ENCODE data around the gene HNRNPDL. TPM values are rescaled to one million over a fixed set of nuclear protein-coding genes. Genes with fewer than 3 reads are reported as not detected.
A peak's percentile ranks its signal among the peaks of the same experiment; 100 is the strongest.

Gene HNRNPDL
- total RNA-seq, 2 experiments from 2014 or later = 308 to 345 TPM

GRCh38 chr4:82433791-82434190 lies 3.5 kb upstream of the HNRNPDL start:
- CTCF ChIA-PET = interaction anchor here (1.0 kb wide), 1 partner anchor 9 kb away, joined by 3 read pairs; no protein-coding TSS in a partner anchor
- Mint-ChIP-seq H3K4me1 (peaks cover 64% of the 10 kb centered on the region), H3K4me3 (peak overlapping the region; percentile 7), H3K27me3 (no peaks in the 10 kb centered on the region), H3K9me3 (ENCODE audit: low read depth) (no peaks in the 10 kb centered on the region), H3K36me3 (ENCODE audit: low read depth) (peaks cover 63% of the 10 kb centered on the region), H3K27ac (peak overlapping the region; percentile 92)
- DNase-seq = no peak
- intact Hi-C loops (cut with DNase I, micrococcal nuclease) = loop anchor here (5.0 to 10.0 kb wide), 4 partner anchors 579 to 921 kb away; partner anchors contain the start of genes COQ2 (in 1 of the 2) and LIN54 (in 1 of the 2)
- peak; percentile 40 for ATAC-seq
- POLR2A ChIA-PET = interaction anchor here (0.7 to 2.0 kb wide), 3 partner anchors 10 to 962 kb away, joined by 3 to 8 read pairs (median 5); partner anchors contain the start of genes HNRNPD and RASGEF1B

- H3K9me3 Mint-ChIP-seq (ENCODE audit: low read depth) = no peaks in the 10 kb centered on the region
- CTCF ChIA-PET = no interaction called here
- H3K36me3 Mint-ChIP-seq (ENCODE audit: low read depth) = peaks cover 69% of the 10 kb centered on the region
- H3K4me1 Mint-ChIP-seq = peaks cover 52% of the 10 kb centered on the region
- no peak for DNase-seq
- no peak for ATAC-seq
- peak overlapping the region; percentile 79 for H3K27ac Mint-ChIP-seq
- no peaks in the 10 kb centered on the region for H3K27me3 Mint-ChIP-seq
- POLR2A ChIA-PET = interaction anchor here (0.7 kb wide), 1 partner anchor 20 kb away, joined by 4 read pairs; no protein-coding TSS in a partner anchor
- intact Hi-C loops (cut with DNase I, micrococcal nuclease) = loop anchor here (5.0 to 10.0 kb wide), 4 partner anchors 580 to 922 kb away; partner anchors contain the start of genes COQ2 (in 1 of the 2) and LIN54 (in 1 of the 2)
- H3K4me3 Mint-ChIP-seq = peak overlapping the region; percentile 94
Observed at GRCh38 chr4:82432596-82432995, 2.3 kb upstream of the HNRNPDL start.

GRCh38 chr4:82431831-82432230 lies 1.6 kb upstream of the HNRNPDL start:
- peaks cover 69% of the 10 kb centered on the region for H3K36me3 Mint-ChIP-seq (ENCODE audit: low read depth)
- DNase-seq (no peak), ATAC-seq (no peak)
- peak overlapping the region; percentile 94 for H3K4me3 Mint-ChIP-seq
- peak overlapping the region; percentile 79 for H3K27ac Mint-ChIP-seq
- no peaks in the 10 kb centered on the region for H3K27me3 Mint-ChIP-seq
- ChIA-PET CTCF (interaction anchor here (0.7 to 1.0 kb wide), 2 partner anchors 66 to 1025 kb away, joined by 3 read pairs; no protein-coding TSS in a partner anchor), POLR2A (interaction anchor here (0.8 to 1.4 kb wide), 2 partner anchors 58 to 147 kb away, joined by 3 to 6 read pairs; partner anchors contain the start of gene HNRNPD)
- peaks cover 49% of the 10 kb centered on the region for H3K4me1 Mint-ChIP-seq
- no peaks in the 10 kb centered on the region for H3K9me3 Mint-ChIP-seq (ENCODE audit: low read depth)
- intact Hi-C loops (cut with DNase I, micrococcal nuclease) = loop anchor here (2.0 to 10.0 kb wide), 5 partner anchors 469 to 923 kb away; partner anchors contain the start of genes COQ2 (in 1 of the 2), LIN54 (in 1 of the 2) and THAP9 (in 1 of the 2)

GRCh38 chr4:82430964-82431745 lies 893 bp upstream of the HNRNPDL start:
- CTCF ChIA-PET = interaction anchor here (0.7 to 1.0 kb wide), 4 partner anchors 57 to 1026 kb away, joined by 3 read pairs; partner anchors contain the start of gene HNRNPD
- Mint-ChIP-seq H3K9me3 (ENCODE audit: low read depth) (no peaks in the 10 kb centered on the region), H3K4me3 (peak overlapping the region; percentile 94), H3K27me3 (no peaks in the 10 kb centered on the region), H3K4me1 (peaks cover 49% of the 10 kb centered on the region), H3K27ac (peak overlapping the region; percentile 88), H3K36me3 (ENCODE audit: low read depth) (peaks cover 69% of the 10 kb centered on the region)
- intact Hi-C loops (cut with DNase I, micrococcal nuclease) = loop anchor here (1.0 to 10.0 kb wide), 11 partner anchors 57 to 1024 kb away; partner anchors contain the start of genes THAP9 (in 2 of the 2), COPS4 (in 1 of the 2), COQ2 (in 1 of the 2) and HELQ (in 1 of the 2)
- POLR2A ChIA-PET = interaction anchor here (0.8 to 1.4 kb wide), 2 partner anchors 57 to 146 kb away, joined by 3 to 6 read pairs; partner anchors contain the start of gene HNRNPD
- ATAC-seq (no peak), DNase-seq (peak; percentile 69)

GRCh38 chr4:82429728-82430192 lies 502 bp downstream of the HNRNPDL start:
- peaks cover 50% of the 10 kb centered on the region for H3K4me1 Mint-ChIP-seq
- ChIA-PET CTCF (interaction anchor here (0.7 to 2.4 kb wide), 15 partner anchors 9 to 78 kb away, joined by 3 to 14 read pairs (median 5); partner anchors contain the start of gene HNRNPD), POLR2A (interaction anchor here (0.7 to 2.6 kb wide), 12 partner anchors 10 to 605 kb away, joined by 3 to 38 read pairs (median 4); partner anchors contain the start of genes COPS4, HNRNPD and THAP9)
- peaks cover 73% of the 10 kb centered on the region for H3K36me3 Mint-ChIP-seq (ENCODE audit: low read depth)
- peak overlapping the region; percentile 99 for H3K27ac Mint-ChIP-seq
- ATAC-seq = no peak
- intact Hi-C loops (cut with DNase I, micrococcal nuclease) = loop anchor here (1.0 to 10.0 kb wide), 15 partner anchors 55 to 1026 kb away; partner anchors contain the start of genes THAP9 (in 2 of the 2), COPS4 (in 1 of the 2), COQ2 (in 1 of the 2) and HELQ (in 1 of the 2)
- H3K9me3 Mint-ChIP-seq (ENCODE audit: low read depth) = no peaks in the 10 kb centered on the region
- no peak for DNase-seq
- no peaks in the 10 kb centered on the region for H3K27me3 Mint-ChIP-seq
- peak overlapping the region; percentile 94 for H3K4me3 Mint-ChIP-seq

GRCh38 chr4:82428969-82429727 lies 1.1 kb downstream of the HNRNPDL start:
- ChIA-PET POLR2A (interaction anchor here (0.7 to 2.6 kb wide), 14 partner anchors 8 to 606 kb away, joined by 3 to 38 read pairs (median 4); partner anchors contain the start of genes COPS4, HNRNPD and THAP9), CTCF (interaction anchor here (0.7 to 2.4 kb wide), 17 partner anchors 9 to 77 kb away, joined by 3 to 14 read pairs (median 4); partner anchors contain the start of gene HNRNPD)
- Mint-ChIP-seq H3K4me3 (peak overlapping the region; percentile 94), H3K27me3 (no peaks in the 10 kb centered on the region), H3K9me3 (ENCODE audit: low read depth) (no peaks in the 10 kb centered on the region), H3K4me1 (peaks cover 50% of the 10 kb centered on the region), H3K36me3 (ENCODE audit: low read depth) (peaks cover 74% of the 10 kb centered on the region), H3K27ac (peak overlapping the region; percentile 99)
- ATAC-seq (peak; percentile 55), DNase-seq (peak; percentile 96)
- intact Hi-C loops (cut with DNase I, micrococcal nuclease) = loop anchor here (1.0 to 5.0 kb wide), 5 partner anchors 55 to 958 kb away; partner anchors contain the start of genes PLAC8 (in 1 of the 2) and RASGEF1B (in 1 of the 2)

- ChIA-PET CTCF (interaction anchor here (0.7 to 2.4 kb wide), 18 partner anchors 9 to 310 kb away, joined by 3 to 14 read pairs (median 4); partner anchors contain the start of gene HNRNPD), POLR2A (interaction anchor here (0.6 to 2.6 kb wide), 10 partner anchors 8 to 144 kb away, joined by 3 to 38 read pairs (median 6); partner anchors contain the start of gene HNRNPD)
- H3K36me3 Mint-ChIP-seq (ENCODE audit: low read depth) = peaks cover 77% of the 10 kb centered on the region
- peaks cover 48% of the 10 kb centered on the region for H3K4me1 Mint-ChIP-seq
- peak overlapping the region; percentile 99 for H3K27ac Mint-ChIP-seq
- no peaks in the 10 kb centered on the region for H3K27me3 Mint-ChIP-seq
- H3K4me3 Mint-ChIP-seq = peak overlapping the region; percentile 94
- intact Hi-C loops (cut with DNase I, micrococcal nuclease) = loop anchor here (2.0 to 5.0 kb wide), 3 partner anchors 144 to 958 kb away; partner anchors contain the start of genes PLAC8 (in 1 of the 2) and RASGEF1B (in 1 of the 2)
- no peaks in the 10 kb centered on the region for H3K9me3 Mint-ChIP-seq (ENCODE audit: low read depth)
- DNase-seq (no peak), ATAC-seq (no peak)
Observed at GRCh38 chr4:82428526-82428968, 1.7 kb downstream of the HNRNPDL start.

- intact Hi-C loops (cut with DNase I, micrococcal nuclease) = loop anchor here in 1 of 2 experiments (5.0 kb wide), 1 partner anchor 687 kb away; the partner anchor contains the start of gene PLAC8
- DNase-seq (no peak), ATAC-seq (no peak)
- Mint-ChIP-seq H3K9me3 (ENCODE audit: low read depth) (no peaks in the 10 kb centered on the region), H3K4me3 (peak overlapping the region; percentile 94), H3K36me3 (ENCODE audit: low read depth) (peaks cover 72% of the 10 kb centered on the region), H3K4me1 (peaks cover 34% of the 10 kb centered on the region), H3K27ac (peak overlapping the region; percentile 25), H3K27me3 (no peaks in the 10 kb centered on the region)
- ChIA-PET CTCF (interaction anchor here (0.6 to 2.1 kb wide), 4 partner anchors 8 to 134 kb away, joined by 3 to 10 read pairs (median 3); no protein-coding TSS in a partner anchor), POLR2A (no interaction called here)
Observed at GRCh38 chr4:82425478-82425877, 4.8 kb downstream of the HNRNPDL start.

- Mint-ChIP-seq H3K4me3 (no peak overlapping the region), H3K27me3 (no peaks in the 10 kb centered on the region), H3K36me3 (ENCODE audit: low read depth) (peaks cover 63% of the 10 kb centered on the region), H3K9me3 (ENCODE audit: low read depth) (no peaks in the 10 kb centered on the region), H3K27ac (peak overlapping the region; percentile 72), H3K4me1 (peaks cover 34% of the 10 kb centered on the region)
- intact Hi-C loops (cut with DNase I, micrococcal nuclease) = no loop called here
- ChIA-PET POLR2A (interaction anchor here (0.6 to 2.0 kb wide), 5 partner anchors 9 to 482 kb away, joined by 3 to 6 read pairs (median 4); partner anchors contain the start of gene HNRNPD), CTCF (interaction anchor here (0.9 to 3.2 kb wide), 6 partner anchors 8 to 138 kb away, joined by 3 to 10 read pairs (median 4); partner anchors contain the start of gene HNRNPD)
- DNase-seq (no peak), ATAC-seq (peak; percentile 59)
Observed at GRCh38 chr4:82423245-82424054, 6.8 kb downstream of the HNRNPDL start.
